ENCODE data around the gene MAP2K3. TPM values are rescaled to one million over a fixed set of nuclear protein-coding genes. Genes with fewer than 3 reads are reported as not detected.

Gene MAP2K3
- total and polyA plus RNA-seq, 2 donors (not counting 1 experiment from before 2014, with no cell fraction given) = 23.8 to 80.9 TPM

GRCh38 chr17:21357281-21357680 is 72.8 kb downstream of the MAP2K3 start:
- DNase-seq (ENCODE audit: low read depth in 2 of 2) = no peak
- Histone ChIP-seq H3K4me2 (ENCODE audit: extremely low read depth, insufficient read depth, low read length) (no peak overlapping the region), H3K4me1 (ENCODE audit: control insufficient read depth, extremely low read depth, insufficient read depth, low read length) (no peaks in the 10 kb centered on the region), H4K20me1 (ENCODE audit: control insufficient read depth, extremely low read depth, insufficient read depth, low read length) (no peaks in the 10 kb centered on the region), H3K27ac (ENCODE audit: insufficient read depth, low read length) (no peak overlapping the region), H3K4me3 (replicated peaks in 1 of 4; ENCODE audit: control extremely low read depth in 1 of 4, insufficient read depth in 1 of 4, low read depth in 3 of 4, low read length in 4 of 4) (no peak overlapping the region), H3K9me3 (ENCODE audit: control insufficient read depth, insufficient read depth, low read depth, low read length) (no peaks in the 10 kb centered on the region), H3K36me3 (ENCODE audit: control insufficient read depth, insufficient read depth, low read length) (no peaks in the 10 kb centered on the region), H3K9ac (ENCODE audit: insufficient read depth, low read length) (no peak overlapping the region), H3K27me3 (ENCODE audit: control insufficient read depth, insufficient read depth, low read length) (no peaks in the 10 kb centered on the region), H2AFZ (ENCODE audit: low read length) (no peak overlapping the region), H3K79me2 (ENCODE audit: control insufficient read depth, insufficient read depth, low read length) (no peaks in the 10 kb centered on the region)
- TF ChIP-seq CTCF (conservative IDR thresholded peaks at IDR 0.05 in 1 of 2, IDR thresholded peaks at IDR 0.05 in 1 of 2; ENCODE audit: low read depth in 1 of 2, low read length in 2 of 2) (no peak), EZH2 (IDR thresholded peaks at IDR 0.05; ENCODE audit: low read length, missing control alignments) (no peak)

- H3K36me3 ChIP-seq (ENCODE audit: control insufficient read depth, insufficient read depth, low read length) = no peaks in the 10 kb centered on the region
- no peak overlapping the region for H2AFZ ChIP-seq (ENCODE audit: low read length)
- no peaks in the 10 kb centered on the region for H3K27me3 ChIP-seq (ENCODE audit: control insufficient read depth, insufficient read depth, low read length)
- TF ChIP-seq EZH2 (IDR thresholded peaks at IDR 0.05; ENCODE audit: low read length, missing control alignments) (no peak), CTCF (conservative IDR thresholded peaks at IDR 0.05 in 1 of 2, IDR thresholded peaks at IDR 0.05 in 1 of 2; ENCODE audit: low read depth in 1 of 2, low read length in 2 of 2) (no peak)
- H3K4me2 ChIP-seq (ENCODE audit: extremely low read depth, insufficient read depth, low read length) = no peak overlapping the region
- no peak for DNase-seq (ENCODE audit: low read depth in 2 of 2)
- H3K4me1 ChIP-seq (ENCODE audit: control insufficient read depth, extremely low read depth, insufficient read depth, low read length) = no peaks in the 10 kb centered on the region
- no peaks in the 10 kb centered on the region for H4K20me1 ChIP-seq (ENCODE audit: control insufficient read depth, extremely low read depth, insufficient read depth, low read length)
- H3K4me3 ChIP-seq (replicated peaks in 1 of 4; ENCODE audit: control extremely low read depth in 1 of 4, insufficient read depth in 1 of 4, low read depth in 3 of 4, low read length in 4 of 4) = no peak overlapping the region
- no peak overlapping the region for H3K9ac ChIP-seq (ENCODE audit: insufficient read depth, low read length)
- no peaks in the 10 kb centered on the region for H3K79me2 ChIP-seq (ENCODE audit: control insufficient read depth, insufficient read depth, low read length)
- H3K9me3 ChIP-seq (ENCODE audit: control insufficient read depth, insufficient read depth, low read depth, low read length) = no peaks in the 10 kb centered on the region
- H3K27ac ChIP-seq (ENCODE audit: insufficient read depth, low read length) = no peak overlapping the region
Observed at GRCh38 chr17:21357696-21358656, 73.5 kb downstream of the MAP2K3 start.

- Histone ChIP-seq H3K36me3 (ENCODE audit: control insufficient read depth, insufficient read depth, low read length) (no peaks in the 10 kb centered on the region), H3K79me2 (ENCODE audit: control insufficient read depth, insufficient read depth, low read length) (no peaks in the 10 kb centered on the region), H3K9ac (ENCODE audit: insufficient read depth, low read length) (no peak overlapping the region), H3K27ac (ENCODE audit: insufficient read depth, low read length) (no peak overlapping the region), H2AFZ (ENCODE audit: low read length) (no peak overlapping the region), H3K9me3 (ENCODE audit: control insufficient read depth, insufficient read depth, low read depth, low read length) (no peaks in the 10 kb centered on the region), H3K27me3 (ENCODE audit: control insufficient read depth, insufficient read depth, low read length) (no peaks in the 10 kb centered on the region), H3K4me1 (ENCODE audit: control insufficient read depth, extremely low read depth, insufficient read depth, low read length) (no peaks in the 10 kb centered on the region), H4K20me1 (ENCODE audit: control insufficient read depth, extremely low read depth, insufficient read depth, low read length) (no peaks in the 10 kb centered on the region), H3K4me2 (ENCODE audit: extremely low read depth, insufficient read depth, low read length) (no peak overlapping the region), H3K4me3 (replicated peaks in 1 of 4; ENCODE audit: control extremely low read depth in 1 of 4, insufficient read depth in 1 of 4, low read depth in 3 of 4, low read length in 4 of 4) (no peak overlapping the region)
- TF ChIP-seq CTCF (conservative IDR thresholded peaks at IDR 0.05 in 1 of 2, IDR thresholded peaks at IDR 0.05 in 1 of 2; ENCODE audit: low read depth in 1 of 2, low read length in 2 of 2) = no peak
- TF ChIP-seq EZH2 (IDR thresholded peaks at IDR 0.05; ENCODE audit: low read length, missing control alignments) = no peak
- peak in 1 of 2 donors; percentile 15 for DNase-seq (ENCODE audit: low read depth in 2 of 2)
Observed at GRCh38 chr17:21358682-21359482, 74.4 kb downstream of the MAP2K3 start.
